NK-92 (cell line): ENCODE measurements around the gene F5.
"Not testable (repeated sequence)": the region's sequence is repeated elsewhere in the genome, so short reads cannot be mapped to it uniquely, and the experiment has no call there.

Source experiments
- DNase-seq: peaks from one replicate; lab custom pipeline; 2025; ENCODE audit not compliant: unreplicated experiment; lab: John Stamatoyannopoulos, UW

The F5 gene

GRCh38 chr1:169511316-169512005, 74.8 kb downstream of the F5 start:
- no peak for DNase-seq

- no peak for DNase-seq
Measured at GRCh38 chr1:169510060-169510459, 76.2 kb downstream of the F5 start.

GRCh38 chr1:169509354-169509753, 76.9 kb downstream of the F5 start:
- no peak for DNase-seq

DNA sequence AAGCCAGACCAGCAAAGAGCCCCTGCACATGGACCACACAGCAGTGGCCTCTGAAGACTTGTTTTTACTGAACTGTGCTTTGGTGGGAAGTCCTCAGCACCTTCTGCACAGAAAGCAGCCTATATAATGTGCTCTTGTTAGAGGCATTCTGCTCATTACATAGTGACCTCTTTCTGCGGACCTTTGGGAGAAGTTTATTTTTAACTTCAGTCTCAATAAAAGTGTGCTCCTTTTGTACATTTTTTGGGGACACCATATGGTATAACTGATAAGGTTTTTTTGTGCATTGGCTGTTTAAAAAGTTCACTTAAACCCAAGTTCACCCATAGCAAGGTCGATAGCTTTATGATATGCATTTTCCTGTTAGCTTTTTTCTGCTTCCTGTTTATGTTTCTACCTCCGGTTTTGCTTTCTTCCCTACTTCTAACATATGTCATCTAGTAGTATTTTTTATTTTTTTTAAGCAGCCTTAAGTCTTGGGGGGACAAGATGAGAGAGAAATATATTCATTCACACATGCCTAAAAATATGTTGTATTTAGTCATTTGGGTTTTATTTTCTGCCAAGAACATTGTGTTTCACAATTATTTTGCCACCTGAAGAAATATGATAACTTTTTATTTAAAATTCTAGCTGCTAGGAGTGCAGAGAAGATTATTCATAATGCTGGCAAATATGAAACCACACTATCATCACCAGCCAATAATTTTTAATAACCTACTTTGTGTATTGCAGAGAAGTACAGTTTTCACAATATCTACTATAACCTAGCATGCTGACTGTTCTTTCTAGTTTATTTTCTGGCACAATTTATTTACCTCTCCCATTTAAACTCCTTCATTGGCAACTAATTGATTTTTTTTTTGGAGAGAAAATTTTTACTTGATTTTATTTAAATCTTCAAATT, 77.6 kb downstream of the F5 start:
- no peak for DNase-seq

DNA sequence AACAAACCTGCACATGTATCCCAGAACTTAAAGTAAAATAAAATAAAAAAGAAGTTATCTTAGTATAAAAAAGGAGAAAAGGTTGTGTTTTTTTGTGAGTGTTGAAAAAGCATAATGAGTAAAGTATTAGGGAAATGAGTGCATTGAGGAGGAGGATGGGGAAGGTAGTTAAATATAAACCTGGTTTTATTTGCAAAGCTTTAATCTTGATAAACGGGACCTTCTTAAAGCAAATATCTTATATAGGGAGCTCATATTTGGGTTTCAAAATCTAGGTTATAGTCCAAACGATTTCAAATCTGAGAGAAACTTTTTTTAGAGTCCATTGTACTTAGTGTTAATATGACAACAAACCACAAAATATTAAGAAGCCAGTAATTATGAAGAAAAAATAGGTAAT, 78.9 kb downstream of the F5 start:
- no peak for DNase-seq

GRCh38 chr1:169503601-169504000, 82.7 kb downstream of the F5 start:
- DNase-seq: not testable (repeated sequence)

DNA sequence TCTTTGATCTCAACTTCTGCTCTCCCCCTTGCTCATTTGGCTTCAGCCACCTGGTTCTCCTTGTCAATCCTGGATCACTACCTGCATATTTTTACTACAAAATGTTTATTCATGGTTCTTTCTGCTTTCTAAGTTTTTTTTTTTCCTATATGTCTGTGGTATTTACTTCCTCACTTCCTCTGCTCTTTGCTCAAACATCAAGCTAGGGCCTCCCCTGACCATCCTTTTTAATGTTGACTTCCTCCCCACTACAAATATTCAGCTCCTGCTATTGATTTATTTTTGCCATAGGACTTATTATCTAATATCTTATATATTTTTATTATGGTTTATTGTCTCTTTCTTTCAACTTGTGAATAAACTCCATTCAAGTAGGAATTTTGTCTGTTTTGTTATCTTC, 86.5 kb downstream of the F5 start:
- no peak for DNase-seq

GRCh38 chr1:169497317-169497716, 89.0 kb downstream of the F5 start:
- no peak for DNase-seq

DNA sequence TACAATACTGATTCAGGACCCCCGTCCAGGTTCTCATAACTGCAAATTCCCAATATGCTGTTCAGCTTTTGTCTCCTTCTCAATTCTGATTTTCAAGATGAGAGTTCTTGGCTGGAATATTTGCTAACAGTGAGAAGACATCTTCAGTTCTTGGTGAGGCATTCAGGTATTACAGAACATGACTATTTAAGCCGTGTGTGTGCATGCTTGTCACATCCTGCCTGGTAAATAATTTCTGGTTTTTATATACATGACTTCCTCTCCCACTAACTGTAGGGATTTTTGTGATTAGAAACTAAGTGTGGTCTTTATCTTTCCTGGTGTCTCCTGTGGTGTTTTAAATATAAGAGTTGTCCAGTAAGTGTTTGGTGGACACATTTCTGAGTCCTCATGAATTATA, 90.4 kb downstream of the F5 start:
- no peak for DNase-seq

DNA sequence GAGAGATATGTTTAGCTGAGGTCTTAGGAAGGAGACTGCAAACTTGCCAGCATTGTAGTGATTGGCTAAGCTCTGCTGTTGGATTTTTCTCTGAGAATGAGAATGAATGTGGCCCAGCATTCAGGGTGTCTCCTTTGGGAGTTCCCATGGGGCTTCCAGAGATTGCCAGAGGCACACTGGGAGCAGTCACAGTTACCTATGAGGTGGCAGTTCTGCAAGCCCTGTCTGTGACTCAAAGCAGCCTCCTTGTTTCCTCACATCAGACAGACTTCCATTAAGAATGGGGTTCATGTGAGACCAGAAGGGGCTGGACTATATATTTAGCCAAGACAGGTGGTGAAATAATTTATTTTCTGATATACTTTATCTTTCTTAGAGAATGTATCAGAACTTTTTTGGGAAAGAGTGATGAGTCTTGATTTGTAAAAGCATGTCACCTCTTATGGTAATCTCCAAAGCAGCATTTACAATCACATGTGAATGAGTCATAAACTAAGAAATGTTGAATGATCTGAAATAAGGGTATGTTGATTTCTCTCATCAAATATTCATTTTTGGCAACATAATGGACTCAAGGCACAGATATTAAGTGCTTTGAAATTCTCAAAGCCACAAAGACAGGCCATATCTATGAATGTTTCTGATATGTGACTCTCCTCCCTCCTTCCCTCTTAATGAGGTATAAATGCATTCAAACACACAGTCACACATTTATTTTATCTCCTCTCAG, 91.1 kb downstream of the F5 start:
- DNase-seq: no peak

DNA sequence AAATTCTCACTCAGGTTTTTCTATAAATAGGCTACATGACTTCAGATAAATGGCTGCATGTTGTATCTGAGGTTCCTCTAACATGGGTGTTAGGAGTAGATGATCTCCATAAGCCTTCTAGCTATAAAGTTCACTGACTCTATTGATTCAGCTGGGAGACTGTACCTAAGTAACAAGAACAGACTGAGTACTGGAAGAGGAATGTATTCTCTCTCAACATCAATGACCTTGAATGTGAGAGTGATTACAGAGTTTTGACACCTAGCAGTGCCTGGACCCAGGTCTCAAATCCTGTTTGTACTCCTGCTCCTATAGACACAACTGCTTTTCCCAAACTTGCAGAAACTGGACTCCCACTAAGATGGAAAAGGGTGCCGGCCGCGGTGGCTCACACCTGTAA, 91.9 kb downstream of the F5 start:
- DNase-seq: no peak

GRCh38 chr1:169493251-169493650, 93.0 kb downstream of the F5 start:
- no peak for DNase-seq

- no peak for DNase-seq
Measured at GRCh38 chr1:169491845-169492281, 94.4 kb downstream of the F5 start.

DNA sequence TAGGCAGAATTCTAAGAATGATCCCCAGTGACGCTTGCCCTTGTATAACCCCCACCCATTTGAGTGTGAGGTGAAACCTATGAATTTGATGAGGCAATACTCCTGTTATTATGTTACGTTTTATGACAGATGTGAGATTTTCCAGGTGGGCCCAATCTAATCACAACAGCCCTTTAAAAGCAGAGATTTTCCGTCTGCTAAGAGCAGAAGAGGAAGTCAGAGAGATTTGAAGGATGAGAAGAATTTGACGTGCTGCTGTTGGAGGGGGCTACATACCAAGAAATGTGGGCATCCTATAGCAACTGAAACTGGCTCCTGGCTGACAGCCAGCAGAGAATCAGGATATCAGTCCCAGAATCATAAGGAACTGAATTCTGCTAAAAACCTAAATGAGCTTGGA, 98.1 kb downstream of the F5 start:
- DNase-seq: no peak

DNA sequence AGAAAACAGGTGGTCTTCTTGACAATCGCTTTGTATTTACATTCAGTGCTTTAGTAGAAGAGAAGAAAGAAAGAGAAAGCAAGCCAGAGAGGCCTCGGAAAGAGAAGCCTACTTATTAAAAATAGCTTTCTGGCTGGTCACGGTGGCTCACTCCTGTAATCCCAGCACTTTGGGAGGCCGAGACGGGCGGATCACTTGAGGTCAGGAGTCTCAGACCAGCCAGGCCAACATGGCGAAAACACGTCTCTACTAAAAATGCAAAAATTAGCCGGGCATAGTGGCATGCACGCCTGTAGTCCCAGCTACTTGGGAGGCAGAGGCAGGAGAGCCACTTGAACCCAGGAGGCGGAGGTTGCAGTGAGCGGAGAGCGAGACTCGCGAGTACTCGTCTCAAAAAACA, 98.7 kb downstream of the F5 start:
- no peak for DNase-seq

DNA sequence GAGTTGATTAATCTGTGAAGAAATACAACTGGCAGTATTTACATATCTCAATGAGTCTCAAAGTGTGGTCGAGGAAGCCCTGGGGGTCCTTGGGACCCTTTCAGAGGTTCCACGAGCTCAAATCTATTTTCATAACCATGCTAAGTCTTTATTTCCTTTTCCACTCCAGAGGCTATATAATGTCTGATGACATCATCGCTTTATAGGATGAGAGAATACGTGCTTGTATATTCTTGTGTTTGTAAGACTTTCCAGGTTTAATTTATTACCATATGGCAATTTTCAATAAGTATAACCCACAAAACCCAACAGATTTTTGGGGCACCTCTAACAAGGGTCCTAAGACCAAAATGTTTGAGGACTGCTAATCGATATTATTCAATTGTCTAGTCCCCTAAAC, 99.1 kb downstream of the F5 start:
- DNase-seq: no peak

DNA sequence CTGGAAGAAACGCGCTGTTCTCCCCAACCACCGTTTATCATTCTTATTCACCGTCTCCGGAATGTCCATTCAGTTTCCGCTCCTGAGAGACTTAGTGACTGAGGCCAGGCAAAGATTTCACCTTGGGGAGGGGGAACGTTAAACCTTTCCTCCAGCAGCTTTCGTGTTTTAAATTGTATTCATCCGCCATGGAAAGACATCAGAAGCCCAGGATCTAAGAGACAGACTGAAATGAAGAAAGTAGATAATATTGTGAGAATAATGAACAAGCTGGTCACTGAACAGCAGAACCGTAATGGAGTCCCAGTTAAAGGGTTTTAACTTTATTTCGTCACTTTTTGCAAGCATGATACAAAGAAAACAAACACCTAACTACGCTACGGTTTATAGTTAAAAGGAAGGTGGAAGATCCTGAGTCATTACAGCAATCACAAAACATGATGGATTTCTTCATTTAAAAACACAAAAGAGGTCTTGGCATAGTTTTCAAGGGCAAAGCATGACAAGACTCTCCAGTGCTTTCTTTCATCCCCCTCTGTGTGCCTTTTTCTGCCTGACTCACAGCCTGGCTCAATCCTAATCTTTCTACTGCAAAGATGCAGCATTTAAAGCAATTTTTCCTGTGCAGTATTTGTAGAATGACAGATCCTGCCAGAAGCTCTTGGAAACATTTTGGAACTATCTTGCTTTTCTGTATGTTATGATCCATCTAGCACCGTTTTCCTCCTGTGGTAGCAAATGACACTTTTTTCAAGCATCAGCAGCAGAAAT, 99.8 kb downstream of the F5 start:
- DNase-seq: no peak

- DNase-seq: peak; percentile 70
Measured at GRCh38 chr1:169485431-169486280, 100.6 kb downstream of the F5 start, which contains the start of gene SLC19A2. Gene SLC19A2, minus strand, starts transcription at chr1:169485944. Its CDS starts 178 bp downstream, at chr1:169485766.

- no peak for DNase-seq
Measured at GRCh38 chr1:169484683-169485430, 101.4 kb downstream of the F5 start.
